CD4-positive, alpha-beta T cell treated with Interleukin-21 for 1 hour (primary cell): ENCODE results near the gene MYT1.
A peak's percentile ranks its signal among the peaks of the same experiment; 100 is the strongest.
"Not testable (repeated sequence)": the region's sequence is repeated elsewhere in the genome, so short reads cannot be mapped to it uniquely, and the experiment has no call there.

Experiments
- DNase-seq: peaks from one replicate; pipeline ENCODE4 v3.0.0-alpha.2; 2020

Gene MYT1

GRCh38 chr20:64280460-64280843, 116.2 kb downstream of the MYT1 start:
- no peak for DNase-seq

- no peak for DNase-seq
Measured at GRCh38 chr20:64283646-64284045, 119.4 kb downstream of the MYT1 start.

- peak; percentile 80 for DNase-seq
Measured at GRCh38 chr20:64285579-64286446, 121.6 kb downstream of the MYT1 start.

- DNase-seq = not testable (repeated sequence)
Measured at GRCh38 chr20:64286447-64287263, 122.4 kb downstream of the MYT1 start.

GRCh38 chr20:64287264-64287590, 123.0 kb downstream of the MYT1 start:
- not testable (repeated sequence) for DNase-seq
